Calu3 (cell line): ENCODE data around the gene TRAPPC14. TPM values are rescaled to one million over a fixed set of nuclear protein-coding genes. Genes with fewer than 3 reads are reported as not detected.

Experiments used
- BruUV-seq: library from RNA; stranded (reverse); fragments of 400-500 nt; replicated peaks from 2 replicates; lab custom pipeline; 2021; lab: Mats Ljungman, UMichigan
- CTCF ChIA-PET: fragments of 300-600 bp; sonication (Branson Sonifier 250); formaldehyde crosslinking; loops from one replicate; lab custom pipeline; 2022; ENCODE audit warnings: antibody characterized with exemption; lab: Charles Lee
- DNase-seq: peaks from one replicate; pipeline ENCODE4 v3.0.0; 2022
- H3K27ac Mint-ChIP-seq: one replicate; pipeline ENCODE4 v1.8.0; 2022; ENCODE audit warnings: mixed read lengths; ENCODE audit not compliant: unreplicated experiment
- H3K27me3 Mint-ChIP-seq: one replicate; pipeline ENCODE4 v1.8.0; 2022; ENCODE audit warnings: mixed read lengths; ENCODE audit not compliant: unreplicated experiment
- H3K36me3 Mint-ChIP-seq: one replicate; pipeline ENCODE4 v1.8.0; 2022; ENCODE audit warnings: mild to moderate bottlenecking, moderate library complexity, mixed read lengths; ENCODE audit not compliant: insufficient read depth, unreplicated experiment
- H3K4me1 Mint-ChIP-seq: one replicate; pipeline ENCODE4 v1.8.0; 2022; ENCODE audit warnings: mild to moderate bottlenecking, low read depth, mixed read lengths; ENCODE audit not compliant: unreplicated experiment
- H3K4me3 Mint-ChIP-seq: one replicate; pipeline ENCODE4 v1.8.0; 2022; ENCODE audit warnings: mild to moderate bottlenecking, low read depth, moderate library complexity, mixed read lengths; ENCODE audit not compliant: unreplicated experiment
- H3K9me3 Mint-ChIP-seq: one replicate; pipeline ENCODE4 v1.8.0; 2022; ENCODE audit warnings: low read depth, mixed read lengths; ENCODE audit not compliant: unreplicated experiment
- intact Hi-C: fragments of 100-400 bp; cut with micrococcal nuclease; formaldehyde crosslinking; loops from one replicate; pipeline ENCODE4 v1.10.0; 2022; ENCODE audit not compliant: unreplicated experiment
- total RNA-seq: library from RNA; stranded (reverse); gene quantifications from 2 replicates; pipeline ENCODE4 v1.2.3, GENCODE V29; 2022
- TF ChIP-seq, protein P1 (sequence below): fragments of 200-600 bp; IDR thresholded peaks from one replicate; pipeline ENCODE4 v1.8.0; 2022; ENCODE audit warnings: antibody characterized with exemption; ENCODE audit not compliant: unreplicated experiment

TRAPPC14 gene
- total RNA-seq, 1 experiment from 2014 or later = 17.5 TPM

GRCh38 chr7:100128637-100128963, 29.9 kb downstream of the TRAPPC14 start:
- DNase-seq = no peak
- CTCF ChIA-PET = interaction anchor here (0.6 kb wide), 1 partner anchor 48 kb away, joined by 3 read pairs; the partner anchor contains the start of gene GPC2
- H3K27ac Mint-ChIP-seq = no peak overlapping the region
- intact Hi-C loops = no loop called here
- no peak overlapping the region for H3K4me3 Mint-ChIP-seq
- no peaks in the 10 kb centered on the region for H3K27me3 Mint-ChIP-seq
- TF ChIP-seq, protein P1, sequence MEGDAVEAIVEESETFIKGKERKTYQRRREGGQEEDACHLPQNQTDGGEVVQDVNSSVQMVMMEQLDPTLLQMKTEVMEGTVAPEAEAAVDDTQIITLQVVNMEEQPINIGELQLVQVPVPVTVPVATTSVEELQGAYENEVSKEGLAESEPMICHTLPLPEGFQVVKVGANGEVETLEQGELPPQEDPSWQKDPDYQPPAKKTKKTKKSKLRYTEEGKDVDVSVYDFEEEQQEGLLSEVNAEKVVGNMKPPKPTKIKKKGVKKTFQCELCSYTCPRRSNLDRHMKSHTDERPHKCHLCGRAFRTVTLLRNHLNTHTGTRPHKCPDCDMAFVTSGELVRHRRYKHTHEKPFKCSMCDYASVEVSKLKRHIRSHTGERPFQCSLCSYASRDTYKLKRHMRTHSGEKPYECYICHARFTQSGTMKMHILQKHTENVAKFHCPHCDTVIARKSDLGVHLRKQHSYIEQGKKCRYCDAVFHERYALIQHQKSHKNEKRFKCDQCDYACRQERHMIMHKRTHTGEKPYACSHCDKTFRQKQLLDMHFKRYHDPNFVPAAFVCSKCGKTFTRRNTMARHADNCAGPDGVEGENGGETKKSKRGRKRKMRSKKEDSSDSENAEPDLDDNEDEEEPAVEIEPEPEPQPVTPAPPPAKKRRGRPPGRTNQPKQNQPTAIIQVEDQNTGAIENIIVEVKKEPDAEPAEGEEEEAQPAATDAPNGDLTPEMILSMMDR = no peak
- no peaks in the 10 kb centered on the region for H3K9me3 Mint-ChIP-seq
- BruUV-seq = no TSS peak
- peaks cover 31% of the 10 kb centered on the region for H3K36me3 Mint-ChIP-seq
- H3K4me1 Mint-ChIP-seq = peaks cover 13% of the 10 kb centered on the region

GRCh38 chr7:100127866-100128636, 30.5 kb downstream of the TRAPPC14 start:
- DNase-seq = no peak
- CTCF ChIA-PET = interaction anchor here (0.6 kb wide), 1 partner anchor 49 kb away, joined by 3 read pairs; the partner anchor contains the start of gene GPC2
- peak overlapping the region; percentile 88 for H3K4me3 Mint-ChIP-seq
- no peak overlapping the region for H3K27ac Mint-ChIP-seq
- H3K9me3 Mint-ChIP-seq = no peaks in the 10 kb centered on the region
- intact Hi-C loops = no loop called here
- TF ChIP-seq, protein P1 = no peak
- H3K27me3 Mint-ChIP-seq = no peaks in the 10 kb centered on the region
- BruUV-seq = no TSS peak
- H3K36me3 Mint-ChIP-seq = peaks cover 31% of the 10 kb centered on the region
- H3K4me1 Mint-ChIP-seq = peaks cover 13% of the 10 kb centered on the region

DNA sequence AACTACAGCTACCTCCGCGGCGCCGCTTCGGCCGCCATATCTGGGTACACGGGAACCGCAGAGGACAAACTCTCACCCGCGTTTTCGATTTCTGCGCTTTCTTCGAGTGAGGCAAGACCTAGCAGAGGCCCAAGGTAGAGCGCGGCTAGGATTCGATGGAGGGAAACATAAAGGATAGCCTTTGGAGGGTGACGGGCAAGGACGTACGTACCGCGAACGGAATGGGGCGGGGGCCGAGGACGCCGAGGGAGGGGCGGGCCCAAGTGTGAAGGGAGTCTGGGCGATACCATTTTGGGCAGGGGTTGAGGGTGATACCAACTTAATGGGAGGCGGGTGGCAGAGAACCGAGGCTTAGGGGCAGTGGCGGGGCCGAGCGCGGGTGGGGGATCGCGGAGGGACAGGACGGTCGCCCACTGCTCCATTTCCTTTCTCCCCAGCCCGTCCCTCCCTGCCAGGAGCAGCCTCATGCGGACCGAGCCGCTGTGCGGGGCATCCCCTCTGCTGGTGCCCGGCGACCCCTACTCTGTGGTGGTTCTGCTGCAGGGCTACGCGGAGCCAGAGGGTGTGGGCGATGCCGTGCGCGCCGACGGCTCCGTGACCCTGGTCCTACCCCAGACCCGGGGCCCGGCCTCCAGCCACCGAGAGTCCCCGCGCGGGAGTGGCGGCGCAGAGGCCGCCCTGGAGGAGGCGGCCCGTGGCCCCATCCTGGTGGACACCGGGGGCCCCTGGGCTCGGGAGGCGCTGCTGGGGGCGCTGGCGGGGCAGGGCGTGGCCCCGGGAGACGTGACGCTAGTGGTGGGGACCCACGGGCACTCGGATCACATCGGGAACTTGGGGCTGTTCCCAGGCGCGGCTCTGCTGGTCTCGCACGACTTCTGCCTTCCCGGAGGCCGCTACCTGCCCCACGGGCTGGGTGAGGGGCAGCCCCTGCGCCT, 31.3 kb downstream of the TRAPPC14 start, which contains the start of gene MBLAC1:
Gene MBLAC1 (plus strand): TSS at position 37 of the 935 bp plus-strand sequence. CDS start 429 bp downstream, at position 466.
- peak within 1 kb of the TSS; percentile 88 for H3K4me3 Mint-ChIP-seq
- peak within 1 kb of the TSS; percentile 93 for H3K27ac Mint-ChIP-seq

More for the DNA sequence above, 31.3 kb downstream of the TRAPPC14 start, which contains the start of gene MBLAC1:
- intact Hi-C loops = no loop called here
- DNase-seq = peak; percentile 83
- Mint-ChIP-seq H3K36me3 (peaks cover 31% of the 10 kb centered on the region), H3K27me3 (no peaks in the 10 kb centered on the region), H3K4me1 (peaks cover 13% of the 10 kb centered on the region), H3K9me3 (no peaks in the 10 kb centered on the region)
- CTCF ChIA-PET = no interaction called here
- no TSS peak for BruUV-seq
- TF ChIP-seq, protein P1 = no peak
